Smooth muscle cell of the brain vasculature (primary cell): ENCODE measurements around the gene PRR5L.
"Not testable (repeated sequence)": the region's sequence is repeated elsewhere in the genome, so short reads cannot be mapped to it uniquely, and the experiment has no call there.

Source experiments
- DNase-seq: peaks from one replicate; pipeline ENCODE4 v3.0.0-alpha.2; 2012; ENCODE audit warnings: low read depth, low spot score

PRR5L gene

GRCh38 chr11:36498721-36499120, 202.6 kb downstream of the PRR5L start:
- no peak for DNase-seq

- no peak for DNase-seq
Measured at GRCh38 chr11:36499315-36499714, 203.2 kb downstream of the PRR5L start.

- peak; percentile 66 for DNase-seq
Measured at GRCh38 chr11:36500315-36500721, 204.2 kb downstream of the PRR5L start.

- DNase-seq, result no peak
Measured at GRCh38 chr11:36501236-36501635, 205.1 kb downstream of the PRR5L start.

DNA sequence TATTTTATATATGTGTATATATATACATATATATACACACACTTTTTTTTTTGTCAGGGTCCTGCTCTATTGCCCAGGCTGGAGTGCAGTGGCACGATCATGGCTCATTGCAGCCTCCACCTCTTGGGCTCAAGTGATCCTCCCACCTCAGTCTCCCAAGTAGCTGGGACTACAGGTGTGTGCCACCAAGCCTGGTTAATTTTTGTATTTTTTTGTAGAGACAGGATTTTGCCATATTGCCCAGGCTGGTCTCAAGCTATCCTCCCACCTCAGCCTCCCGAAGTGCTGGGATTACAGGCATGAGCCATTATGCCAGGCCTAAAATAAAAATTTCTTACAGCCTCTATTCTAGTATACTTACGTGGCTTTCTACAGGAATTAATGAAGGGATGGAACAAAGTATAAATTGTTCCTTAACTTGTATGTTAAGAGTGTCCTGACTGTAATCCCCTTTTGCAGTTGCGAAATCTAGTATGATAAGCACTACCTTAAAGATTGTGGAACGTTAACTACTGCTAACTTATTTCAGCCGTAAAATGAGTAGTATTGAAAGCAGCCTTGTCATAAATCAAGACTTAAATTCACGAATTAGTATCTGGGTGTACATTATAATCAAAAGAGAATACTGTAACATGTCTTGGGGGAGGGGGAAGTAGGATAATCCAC, 211.9 kb downstream of the PRR5L start:
- DNase-seq, result no peak

GRCh38 chr11:36508743-36509142, 212.7 kb downstream of the PRR5L start:
- DNase-seq, result no peak

GRCh38 chr11:36509201-36509639, 213.1 kb downstream of the PRR5L start:
- no peak for DNase-seq

GRCh38 chr11:36509694-36510593, 213.9 kb downstream of the PRR5L start, which contains the start of gene TRAF6:
Gene TRAF6 (minus strand): TSS chr11:36510272. CDS start chr11:36501515, 8,757 bp downstream.
- peak; percentile 57 for DNase-seq

DNA sequence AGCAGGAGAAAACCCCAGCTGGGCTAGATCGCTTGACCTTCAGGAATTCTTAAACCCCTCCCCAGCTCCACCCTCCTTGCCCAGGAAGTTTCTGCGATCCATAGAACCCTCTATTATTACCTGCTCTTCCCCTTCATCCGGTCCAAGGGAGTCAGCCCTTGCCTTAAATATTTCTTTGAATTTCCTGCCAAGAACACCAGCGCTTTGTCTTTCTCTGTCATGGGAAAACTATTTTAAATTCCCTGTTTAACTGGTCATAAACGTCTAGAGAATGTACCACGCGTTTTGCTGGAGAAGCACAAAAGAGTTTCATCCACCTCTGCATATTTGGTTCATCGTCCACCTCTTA, 214.5 kb downstream of the PRR5L start:
- no peak for DNase-seq

- DNase-seq, result not testable (repeated sequence)
Measured at GRCh38 chr11:36511062-36511461, 215.0 kb downstream of the PRR5L start.

- no peak for DNase-seq
Measured at GRCh38 chr11:36512016-36512415, 215.9 kb downstream of the PRR5L start.

DNA sequence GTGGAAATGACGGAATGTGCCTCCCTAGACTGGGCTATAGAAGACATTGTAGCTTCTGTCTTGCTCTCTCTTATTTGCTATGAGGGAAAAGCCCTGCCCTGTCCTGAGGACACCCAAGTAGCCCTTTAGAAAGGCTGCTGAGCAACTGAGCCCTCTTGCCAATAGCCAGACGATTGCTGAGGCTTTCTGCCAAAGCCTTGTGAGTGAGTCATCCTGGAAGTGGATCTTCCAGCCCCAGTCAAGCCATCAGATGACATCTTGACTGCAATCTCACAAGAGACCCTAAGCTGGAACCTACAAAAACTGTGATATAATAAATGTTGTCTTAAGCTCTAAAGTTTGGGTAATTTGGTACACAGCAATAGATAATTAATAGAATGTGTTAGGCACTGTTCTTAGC, 217.9 kb downstream of the PRR5L start:
- no peak for DNase-seq
